ENCODE measurements around the gene BCL11B. TPM values are rescaled to one million over a fixed set of nuclear protein-coding genes. Genes with fewer than 3 reads are reported as not detected.

Gene BCL11B
- total RNA-seq, 1 donor from 2014 or later, result 0.20 TPM

DNA sequence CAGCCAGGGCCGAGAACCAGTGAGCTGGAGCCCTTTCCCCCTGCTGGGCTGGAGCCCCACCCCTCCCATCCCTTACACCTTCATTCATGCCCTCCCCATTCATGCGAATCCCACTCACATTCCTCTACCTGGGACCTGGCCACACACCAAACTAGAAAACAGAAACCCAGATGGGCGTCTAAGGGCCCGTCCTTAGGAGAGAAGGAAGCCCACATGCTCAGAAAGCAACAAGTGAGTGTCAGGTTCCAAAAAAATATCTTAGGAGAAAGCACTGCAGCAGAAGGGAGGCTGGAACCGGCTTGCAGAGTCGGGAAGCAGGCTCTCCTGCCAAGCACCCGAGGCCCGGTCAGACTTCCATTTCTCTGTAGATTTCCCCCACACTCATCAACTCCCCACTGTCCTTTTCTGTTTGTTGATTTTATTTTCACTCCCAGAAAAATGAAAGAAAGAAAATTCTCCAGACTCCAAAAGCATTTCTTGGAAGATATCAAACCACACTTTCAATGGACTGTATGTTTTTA lies 13.6 kb downstream of the BCL11B start:
- ATAC-seq (no peak), DNase-seq (no peak)
- intact Hi-C loops (cut with micrococcal nuclease), result no loop called here

DNA sequence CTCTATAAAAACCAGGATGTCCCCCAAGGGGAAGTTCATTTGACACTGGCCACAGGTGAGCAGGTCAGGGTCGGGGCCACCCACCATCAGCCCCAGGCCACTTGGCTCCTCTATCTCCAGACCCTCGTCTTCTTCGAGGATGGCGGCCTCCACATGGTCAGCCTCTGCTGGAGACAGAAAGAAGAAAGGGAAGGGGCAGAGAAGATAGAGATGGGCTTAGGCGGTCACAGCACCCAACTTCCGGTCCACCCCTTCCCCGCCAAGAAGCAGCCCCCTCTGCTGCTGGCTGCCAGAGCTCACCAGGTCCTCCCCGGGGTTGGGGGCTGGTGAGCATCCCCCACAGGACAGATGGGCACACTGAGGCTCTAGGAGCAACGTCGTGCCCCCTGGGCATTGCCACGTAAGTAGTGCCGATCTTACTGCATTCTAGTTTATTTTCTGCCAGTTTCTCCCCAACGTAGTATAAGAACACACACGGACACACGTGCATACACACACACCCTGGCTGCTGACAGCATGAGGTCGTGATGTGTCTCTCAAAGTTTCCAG lies 14.2 kb downstream of the BCL11B start:
- ATAC-seq (no peak), DNase-seq (no peak)
- intact Hi-C loops (cut with micrococcal nuclease), result no loop called here

DNA sequence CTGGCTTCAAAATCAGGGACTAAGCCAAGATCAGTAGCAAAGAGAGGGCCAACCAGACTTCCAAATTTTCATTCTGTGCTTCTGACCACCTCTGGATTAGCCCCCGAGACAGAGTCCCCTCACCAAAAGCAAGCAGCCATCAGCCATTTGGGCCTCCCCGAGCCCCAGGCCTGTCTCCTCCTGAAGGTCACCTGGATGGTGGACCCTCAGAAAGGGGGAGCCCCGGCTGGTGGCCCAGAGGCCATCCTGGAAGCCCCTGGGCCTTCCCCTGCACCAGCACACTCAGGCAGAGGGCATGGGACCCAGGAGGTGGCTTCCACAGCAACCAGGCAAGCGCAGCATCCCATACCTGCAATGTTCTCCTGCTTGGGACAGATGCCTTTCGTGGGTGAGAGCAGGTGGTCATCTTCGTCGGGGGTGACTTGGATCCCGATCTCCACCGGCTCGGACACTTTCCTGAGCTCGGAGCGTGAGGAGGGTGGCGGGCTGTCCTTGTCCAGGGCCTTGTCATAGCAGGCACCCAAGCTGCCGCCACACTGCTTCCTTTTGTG lies 14.8 kb downstream of the BCL11B start:
- no peak for ATAC-seq
- no peak for DNase-seq
- intact Hi-C loops (cut with micrococcal nuclease), result no loop called here

DNA sequence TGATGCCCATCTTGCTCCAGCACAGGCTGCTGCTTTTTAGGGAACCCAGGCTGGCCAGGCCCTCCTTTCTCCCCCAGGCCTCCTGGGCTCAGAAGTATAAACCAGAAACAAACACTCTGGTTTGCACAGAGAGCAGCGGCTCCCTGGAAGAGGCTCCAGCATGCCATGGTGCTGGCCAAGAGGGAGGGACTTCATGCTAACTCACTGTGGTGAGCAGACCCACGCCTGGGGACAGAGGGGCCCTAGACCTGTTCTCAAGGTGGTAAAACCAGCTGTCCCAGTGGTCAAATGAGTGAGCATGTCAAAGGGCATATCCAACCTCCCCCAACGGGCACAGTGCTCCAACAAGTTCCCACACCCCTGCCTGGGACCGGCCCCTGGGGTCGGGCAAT lies 15.5 kb downstream of the BCL11B start:
- intact Hi-C loops (cut with micrococcal nuclease), result no loop called here
- DNase-seq, result no peak
- no peak for ATAC-seq

DNA sequence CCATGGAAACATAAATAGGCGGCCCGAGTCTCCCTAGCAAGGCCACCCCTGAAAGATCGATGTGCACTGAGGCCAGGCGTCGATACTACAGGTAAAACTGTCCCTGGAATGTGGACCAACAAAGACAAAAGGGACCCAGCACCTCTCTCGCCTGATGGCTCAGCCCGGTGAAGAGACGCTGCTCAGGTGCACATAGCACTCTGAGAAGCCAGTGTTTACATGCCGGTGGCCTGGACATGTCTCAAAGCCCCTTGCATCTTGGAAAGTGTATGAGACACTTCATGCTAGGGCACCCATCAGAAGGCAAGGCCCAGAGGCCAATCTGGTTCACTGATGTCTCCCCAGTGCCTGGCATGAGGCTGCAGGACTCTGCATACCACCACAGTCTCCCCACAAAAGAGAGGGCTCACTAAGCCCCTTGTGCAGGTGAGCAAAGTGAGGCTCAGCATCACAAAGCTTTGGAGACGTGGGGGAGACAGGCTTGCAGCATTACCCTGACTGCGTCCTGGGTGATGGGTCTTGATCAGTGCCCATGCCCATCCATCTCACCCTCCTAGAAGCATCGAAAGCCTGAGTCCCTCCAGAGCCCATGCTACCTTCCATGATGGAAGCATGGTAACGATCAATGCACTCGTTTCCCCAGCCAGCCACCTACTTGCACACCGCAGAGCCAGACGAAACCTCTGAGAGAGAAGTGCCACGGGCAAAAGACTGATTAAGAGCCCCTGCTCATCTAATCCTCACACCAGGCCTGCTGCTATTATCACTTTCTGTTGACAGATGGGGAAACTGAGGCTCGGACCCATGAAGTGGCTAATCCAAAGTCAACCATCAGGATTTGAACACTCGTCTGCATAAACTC lies 16.1 kb downstream of the BCL11B start:
- no peak for DNase-seq
- intact Hi-C loops (cut with micrococcal nuclease), result no loop called here
- ATAC-seq, result no peak

DNA sequence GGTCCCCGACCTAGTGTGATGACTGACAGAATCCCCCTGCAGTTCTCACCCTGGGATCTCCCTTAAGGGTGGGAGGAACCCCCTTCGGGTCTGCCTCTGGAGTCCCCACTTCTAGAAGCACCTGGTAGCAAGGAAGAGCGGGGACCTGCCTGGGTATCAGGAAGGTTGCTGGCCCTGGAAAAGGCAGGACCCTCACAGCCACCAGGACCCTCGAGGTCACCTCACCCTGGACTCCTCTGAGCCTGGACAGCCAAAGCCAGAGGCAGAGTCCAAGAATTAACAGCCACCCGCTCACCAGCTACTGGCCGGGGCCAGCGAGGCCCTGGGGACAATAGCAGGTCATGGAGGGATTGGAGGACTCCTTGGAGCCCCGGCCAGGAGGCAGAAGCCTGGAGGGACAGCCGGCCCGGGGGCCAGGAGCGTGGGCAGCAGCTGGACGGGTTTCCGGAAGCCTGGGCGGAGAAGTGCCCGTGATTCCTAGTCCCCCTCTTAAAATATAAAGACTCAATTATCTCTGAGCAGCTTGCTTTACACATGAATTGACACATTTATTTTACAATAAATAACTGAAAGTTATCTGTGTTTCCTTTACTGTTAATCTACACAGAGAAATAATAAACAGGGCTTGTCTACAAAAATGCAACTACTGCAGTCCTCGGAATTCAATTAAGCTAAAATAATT lies 17.5 kb downstream of the BCL11B start:
- intact Hi-C loops (cut with micrococcal nuclease), result no loop called here
- ATAC-seq, result no peak
- no peak for DNase-seq

DNA sequence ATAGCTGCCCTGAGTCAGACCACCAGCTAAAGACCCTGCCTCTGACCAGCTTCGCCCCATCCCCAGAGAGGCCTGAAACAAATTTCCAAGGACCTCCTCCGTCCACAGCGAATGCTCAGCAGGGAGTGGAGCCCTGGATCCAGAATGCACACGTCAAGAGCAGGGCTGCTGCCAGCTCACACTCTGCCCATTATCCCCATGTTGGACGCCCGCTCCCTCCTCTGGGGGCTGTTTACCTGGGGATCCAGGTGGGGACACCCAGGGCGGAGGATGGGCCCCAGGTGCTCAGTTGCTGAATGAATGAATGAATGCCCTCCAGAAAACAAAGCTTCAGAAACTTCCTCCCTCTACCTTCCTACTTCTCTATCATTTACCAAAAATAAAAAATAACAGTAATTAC lies 18.1 kb downstream of the BCL11B start:
- DNase-seq, result no peak
- no peak for ATAC-seq
- intact Hi-C loops (cut with micrococcal nuclease), result no loop called here

DNA sequence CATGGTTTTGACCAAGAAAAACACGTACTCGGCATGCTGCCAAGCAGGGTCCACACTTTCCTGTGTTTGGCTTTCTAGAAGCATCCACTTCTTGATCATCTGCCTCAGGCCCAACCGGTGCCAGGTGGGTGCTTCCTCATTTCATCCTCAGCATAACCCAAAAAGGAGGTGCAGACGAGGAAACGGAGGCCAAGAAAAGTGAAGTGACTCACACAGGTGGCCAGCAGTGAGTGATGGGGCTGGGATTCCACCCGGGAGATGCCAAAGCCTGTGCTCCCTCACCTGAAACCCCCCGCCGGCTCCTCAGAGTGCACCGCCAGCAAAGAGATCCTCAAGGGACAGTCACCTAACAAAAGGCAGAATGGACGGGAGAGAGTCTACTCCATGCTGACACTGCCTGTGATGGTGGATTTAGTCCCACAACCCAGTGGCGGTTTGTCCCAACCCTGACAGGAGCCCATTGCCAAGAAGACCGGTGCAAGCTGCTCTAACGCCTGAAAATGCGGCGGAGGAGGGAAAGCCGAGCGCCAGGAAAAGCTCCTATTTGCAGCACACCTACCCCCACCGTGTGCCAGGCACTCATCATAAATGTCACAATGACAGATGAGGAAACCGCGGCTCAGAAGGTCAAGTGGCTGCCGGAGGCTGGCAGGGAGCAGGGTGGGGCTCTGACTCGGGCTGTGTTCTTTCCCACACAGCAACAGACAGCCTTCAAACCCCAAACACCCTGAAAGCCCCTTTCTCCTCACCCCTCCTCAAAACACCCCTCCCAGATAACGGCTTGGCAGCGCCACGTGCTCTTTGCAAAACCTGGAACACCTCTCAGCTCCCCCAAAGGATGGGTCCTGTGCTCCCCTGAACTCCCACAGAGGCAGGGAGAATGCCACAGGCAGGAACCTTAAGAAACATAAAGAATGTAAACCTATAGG lies 18.8 kb downstream of the BCL11B start:
- ATAC-seq (no peak), DNase-seq (no peak)
- intact Hi-C loops (cut with micrococcal nuclease), result no loop called here

DNA sequence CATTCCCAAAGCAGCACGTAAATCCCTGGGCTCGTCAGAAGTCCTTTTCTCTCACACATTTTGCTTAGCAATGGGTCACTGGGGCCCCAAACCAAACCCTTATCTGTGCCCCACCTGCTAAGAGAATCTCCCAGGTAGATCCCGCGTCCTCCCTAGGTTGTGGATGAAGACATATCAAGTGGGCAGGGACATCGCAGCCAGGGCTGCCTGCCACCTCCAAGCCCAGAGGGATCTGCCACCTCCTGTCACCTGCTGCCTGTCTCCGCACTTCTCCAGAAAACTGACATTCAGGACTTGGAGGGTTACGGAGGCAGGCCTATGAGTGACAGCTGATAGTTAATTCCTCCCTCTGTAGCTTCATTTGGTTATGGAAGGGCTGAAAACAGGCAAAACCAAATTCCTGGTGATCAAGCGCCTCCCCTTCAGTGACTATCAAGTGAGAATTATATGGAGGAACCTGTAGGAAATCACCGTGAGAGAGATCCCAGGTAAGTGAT lies 19.5 kb downstream of the BCL11B start:
- ATAC-seq (no peak), DNase-seq (no peak)
- intact Hi-C loops (cut with micrococcal nuclease), result no loop called here

DNA sequence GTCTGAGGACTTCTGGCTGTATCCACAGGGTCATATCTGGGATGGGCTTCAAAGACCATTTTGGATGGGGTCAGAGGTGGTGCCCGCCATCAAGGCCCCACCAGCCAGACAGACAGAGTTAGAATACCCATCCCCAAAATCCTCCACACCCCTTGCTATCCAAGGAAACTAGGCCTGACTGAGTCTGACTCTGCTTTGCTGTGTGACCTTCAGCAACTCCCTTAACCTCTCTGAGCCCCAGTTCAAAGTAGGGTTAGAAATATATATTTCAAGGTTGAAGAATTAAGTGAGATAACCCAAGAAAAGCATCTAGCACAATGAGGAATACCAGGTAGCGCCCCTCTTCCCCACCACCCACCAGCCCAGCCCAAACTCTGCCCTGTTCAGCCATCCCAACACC lies 20.3 kb downstream of the BCL11B start:
- DNase-seq, result no peak
- intact Hi-C loops (cut with micrococcal nuclease), result no loop called here
- no peak for ATAC-seq

DNA sequence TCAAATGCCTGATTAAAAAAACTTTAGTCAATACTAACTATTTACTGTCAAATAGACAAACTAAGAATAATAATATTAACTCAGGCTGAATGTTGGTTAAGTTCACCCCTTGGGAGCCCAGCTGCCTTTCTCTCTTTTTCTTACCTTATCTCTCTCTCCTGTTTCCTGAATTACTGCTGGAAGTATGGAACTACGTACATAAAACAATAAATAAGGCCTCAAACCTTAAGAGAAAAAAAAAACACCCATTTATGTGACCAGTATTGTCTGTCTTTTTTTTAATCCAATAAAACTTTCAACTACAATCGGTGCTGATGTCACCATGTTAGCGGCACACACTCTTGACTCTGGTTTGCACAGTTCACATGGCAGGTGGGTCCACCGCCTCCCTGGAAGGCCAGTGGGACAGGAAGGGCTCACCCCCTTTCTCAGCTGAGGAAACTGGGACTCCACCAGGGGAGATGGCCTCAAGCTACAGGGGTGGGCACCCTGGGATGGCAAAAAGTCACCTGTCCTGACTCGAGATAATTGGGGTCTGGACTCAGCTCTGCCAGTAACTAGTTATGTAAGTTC lies 21.3 kb downstream of the BCL11B start:
- ATAC-seq (no peak), DNase-seq (no peak)
- intact Hi-C loops (cut with micrococcal nuclease), result no loop called here

DNA sequence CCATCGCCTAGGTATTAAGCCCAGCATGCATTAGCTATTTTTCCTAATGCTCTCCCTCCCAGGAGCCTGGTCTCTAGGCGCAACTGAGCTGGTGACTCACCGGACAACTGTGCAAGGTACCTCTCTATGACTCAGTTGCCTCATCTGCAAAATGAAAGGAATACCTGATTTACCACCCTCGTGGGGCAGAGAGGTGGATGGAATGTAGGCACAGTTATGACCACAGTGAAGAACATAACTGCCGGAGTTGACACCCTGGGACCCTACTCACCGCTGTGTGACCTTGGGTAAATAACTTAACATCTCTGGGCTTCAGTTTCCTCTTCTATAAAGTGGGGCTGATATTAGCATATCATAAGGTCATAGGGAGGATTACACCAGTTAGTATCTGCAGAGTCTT lies 22.6 kb downstream of the BCL11B start:
- intact Hi-C loops (cut with micrococcal nuclease), result no loop called here
- no peak for ATAC-seq

DNA sequence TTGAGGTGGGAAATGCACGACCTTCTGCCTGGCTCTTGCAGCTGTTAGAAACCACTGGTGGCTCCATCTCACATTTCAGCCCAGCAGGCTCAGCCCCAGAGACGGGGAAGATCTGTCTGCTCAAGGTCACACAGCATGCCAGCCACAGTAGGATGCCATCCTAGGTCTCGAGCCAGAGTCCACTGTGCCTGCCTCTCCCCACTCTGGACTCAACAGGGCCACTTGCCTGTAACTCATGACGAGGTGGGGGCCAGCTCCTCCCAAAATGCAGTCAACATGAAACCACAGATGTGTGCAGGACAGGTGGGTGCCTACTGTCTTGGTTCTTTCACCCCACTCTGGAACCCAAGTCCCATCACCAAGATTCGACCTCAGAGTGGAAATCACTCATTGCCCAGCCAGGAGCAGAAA lies 23.2 kb downstream of the BCL11B start:
- DNase-seq, result no peak
- intact Hi-C loops (cut with micrococcal nuclease), result no loop called here
- no peak for ATAC-seq

More for the DNA sequence above, 22.6 kb downstream of the BCL11B start:
- DNase-seq, result no peak

DNA sequence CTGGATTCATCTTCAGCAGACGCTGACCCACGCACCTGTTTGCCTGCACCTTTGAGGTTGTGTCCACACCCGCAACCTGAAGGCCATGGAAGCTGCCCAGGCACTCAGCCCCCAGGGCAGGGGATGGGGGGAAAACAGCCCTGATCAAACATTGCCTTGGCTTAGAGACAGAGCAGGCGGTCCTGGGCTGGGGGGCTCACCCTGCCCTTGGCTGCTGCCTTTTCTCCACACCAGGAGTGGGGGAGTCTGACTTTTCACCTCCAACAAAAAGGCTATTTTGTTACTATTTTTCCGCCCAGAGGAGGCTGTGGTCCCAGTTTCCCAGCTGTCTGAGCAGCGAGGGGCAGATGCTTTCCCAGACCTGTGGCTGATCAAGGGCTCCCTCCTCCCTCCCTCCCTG lies 24.2 kb downstream of the BCL11B start:
- intact Hi-C loops (cut with micrococcal nuclease), result no loop called here
- no peak for ATAC-seq
- no peak for DNase-seq

DNA sequence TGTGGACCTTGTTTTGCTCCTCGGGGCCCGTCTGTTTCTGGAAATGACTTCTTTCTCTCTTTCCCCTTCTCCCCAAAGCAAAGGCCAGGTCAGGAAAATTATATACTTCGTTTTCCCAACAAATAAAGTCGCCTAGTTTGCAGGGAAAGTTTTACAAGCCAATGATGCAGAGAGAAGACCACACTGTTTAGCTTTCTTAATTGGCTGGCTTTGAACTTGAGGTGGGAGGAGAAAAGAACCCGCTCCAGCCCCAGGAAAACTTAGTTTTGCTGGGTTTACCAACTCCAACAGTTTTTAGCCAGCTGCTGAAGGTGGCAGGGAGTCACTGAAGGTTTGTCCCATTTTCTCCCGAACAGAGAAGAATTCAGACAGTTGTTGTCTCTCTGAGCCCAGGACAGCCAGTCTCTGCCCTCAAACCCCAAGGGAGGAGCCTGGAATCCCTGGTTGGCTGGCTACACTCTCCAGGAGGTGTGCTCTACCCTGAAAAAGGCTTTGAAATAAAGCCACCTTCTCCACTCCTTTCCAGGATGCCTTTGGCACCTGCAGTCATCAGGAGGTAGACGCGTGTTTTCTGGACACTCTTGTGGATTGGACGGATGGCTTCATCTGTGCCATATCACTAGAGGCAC lies 24.8 kb downstream of the BCL11B start:
- intact Hi-C loops (cut with micrococcal nuclease), result no loop called here
- ATAC-seq (no peak), DNase-seq (no peak)

DNA sequence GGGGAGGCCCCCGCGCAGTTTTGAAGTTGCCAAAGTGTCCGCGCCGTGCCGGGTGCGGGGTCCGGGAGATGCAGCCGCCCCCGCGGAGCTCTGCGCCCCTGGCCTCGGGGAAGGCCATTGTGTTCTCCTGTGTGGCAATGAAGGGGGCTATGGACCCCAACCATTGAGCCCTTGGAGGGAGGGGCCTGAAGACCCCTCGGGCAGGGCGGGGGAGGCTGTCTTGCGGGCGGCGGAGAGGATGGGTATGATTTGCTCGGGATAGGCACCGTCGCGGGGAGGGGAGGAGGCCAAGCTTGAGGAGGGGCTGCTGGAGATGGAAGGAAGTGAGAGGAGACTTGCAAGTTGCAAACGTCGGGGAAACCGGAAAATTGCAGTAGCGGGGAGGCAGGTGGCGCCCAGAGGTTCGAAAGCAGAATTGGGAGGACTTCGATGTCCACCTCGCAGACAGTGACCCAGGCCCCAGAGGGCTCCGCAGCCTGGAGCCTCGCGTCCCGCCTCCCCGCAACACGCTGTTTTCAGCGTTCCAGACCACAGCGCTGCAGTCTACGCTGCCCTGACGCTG lies 25.4 kb downstream of the BCL11B start:
- no peak for DNase-seq
- intact Hi-C loops (cut with micrococcal nuclease), result no loop called here
- ATAC-seq, result no peak

DNA sequence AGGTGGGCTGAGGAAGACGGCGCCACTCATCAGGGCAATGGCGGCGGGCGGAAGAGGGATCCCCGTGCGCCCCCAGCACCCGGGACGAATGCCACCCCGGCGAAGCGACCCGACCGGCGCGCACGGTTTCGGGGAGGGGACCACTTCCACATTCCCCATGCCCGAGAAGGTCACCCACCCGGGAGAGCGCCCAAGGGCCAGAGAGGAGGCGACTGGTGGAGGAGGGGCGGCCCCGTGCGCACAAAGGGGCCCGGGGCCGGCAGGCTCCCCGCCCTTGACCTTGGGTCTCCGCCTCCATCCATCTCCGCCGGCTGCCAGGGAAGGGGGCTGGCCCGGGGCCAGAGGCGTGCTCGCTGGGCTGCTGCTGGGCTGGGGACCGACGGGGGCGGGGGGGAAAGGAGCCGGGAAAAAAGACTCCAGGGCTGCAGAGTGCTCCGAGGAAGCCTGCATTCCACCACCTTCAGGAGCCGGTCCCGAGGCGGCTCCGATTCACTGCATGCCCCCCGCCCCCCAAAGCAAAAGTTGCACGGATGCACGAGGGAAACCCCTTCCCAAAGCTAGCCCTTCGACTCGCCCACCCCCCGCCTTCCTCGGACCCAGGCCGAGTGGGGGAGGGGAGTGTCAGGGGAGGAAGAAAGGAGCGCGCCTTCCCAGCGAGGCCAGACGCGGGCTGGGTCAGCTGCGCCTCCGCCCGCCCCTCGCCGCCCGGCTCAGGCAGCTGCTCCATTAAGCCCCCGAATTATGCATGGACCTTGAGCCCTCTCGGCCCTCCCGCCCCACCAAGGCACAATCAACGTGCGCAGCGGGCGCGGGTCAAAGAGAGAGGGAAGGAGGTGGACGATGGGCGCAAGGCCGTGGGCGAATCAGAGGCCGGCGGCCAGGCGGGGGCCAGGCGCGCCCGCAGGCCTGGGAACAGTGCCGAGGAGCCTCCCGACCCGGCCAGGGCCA lies 26.2 kb downstream of the BCL11B start:
- intact Hi-C loops (cut with micrococcal nuclease), result no loop called here
- no peak for DNase-seq
- no peak for ATAC-seq

All from left ventricle myocardium superior (tissue), 1 donor.